Adrenal gland (tissue), 5 donors: ENCODE measurements around the gene GYS2.

Experiments
- POLR2A ChIP-seq, 2 donors: fragments of 450-650 bp; IDR thresholded peaks; one replicate each; pipeline ENCODE4 v1.6.1; 2017; ENCODE audit warnings: antibody characterized with exemption in 2 of 2, mild to moderate bottlenecking in 2 of 2, moderate library complexity in 1 of 2
- TF ChIP-seq, protein P1 (sequence below), 6 experiments: fragments of 450-650 bp in 4 of 6; fragments of 200-600 bp in 2 of 6; sonication (generic) in 1 of 6; IDR thresholded peaks; 1 replicate in 5 of 6; 2 replicates in 1 of 6; pipeline versions ENCODE4 v1.5.1 to v1.8.0; 2016 to 2021; ENCODE audit warnings: antibody characterized with exemption in 6 of 6, mild to moderate bottlenecking in 2 of 6, moderate library complexity in 1 of 6
- donor health status: DM: no; HTN: no; CAD: no.

GRCh38 chr12:21651821-21652220 is 47.2 kb upstream of the GYS2 start:
- TF ChIP-seq, protein P1, sequence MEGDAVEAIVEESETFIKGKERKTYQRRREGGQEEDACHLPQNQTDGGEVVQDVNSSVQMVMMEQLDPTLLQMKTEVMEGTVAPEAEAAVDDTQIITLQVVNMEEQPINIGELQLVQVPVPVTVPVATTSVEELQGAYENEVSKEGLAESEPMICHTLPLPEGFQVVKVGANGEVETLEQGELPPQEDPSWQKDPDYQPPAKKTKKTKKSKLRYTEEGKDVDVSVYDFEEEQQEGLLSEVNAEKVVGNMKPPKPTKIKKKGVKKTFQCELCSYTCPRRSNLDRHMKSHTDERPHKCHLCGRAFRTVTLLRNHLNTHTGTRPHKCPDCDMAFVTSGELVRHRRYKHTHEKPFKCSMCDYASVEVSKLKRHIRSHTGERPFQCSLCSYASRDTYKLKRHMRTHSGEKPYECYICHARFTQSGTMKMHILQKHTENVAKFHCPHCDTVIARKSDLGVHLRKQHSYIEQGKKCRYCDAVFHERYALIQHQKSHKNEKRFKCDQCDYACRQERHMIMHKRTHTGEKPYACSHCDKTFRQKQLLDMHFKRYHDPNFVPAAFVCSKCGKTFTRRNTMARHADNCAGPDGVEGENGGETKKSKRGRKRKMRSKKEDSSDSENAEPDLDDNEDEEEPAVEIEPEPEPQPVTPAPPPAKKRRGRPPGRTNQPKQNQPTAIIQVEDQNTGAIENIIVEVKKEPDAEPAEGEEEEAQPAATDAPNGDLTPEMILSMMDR (IDR thresholded peaks at IDR 0.05), result no peak
- TF ChIP-seq POLR2A (IDR thresholded peaks at IDR 0.05), result no peak
